Peyer's patch (tissue), 4 donors: ENCODE data around the gene PLXNB2. TPM values are rescaled to one million over a fixed set of nuclear protein-coding genes. Genes with fewer than 3 reads are reported as not detected.

Source experiments
- DNase-seq, 3 donors: peaks; one replicate each; pipeline ENCODE4 v3.0.0-alpha.2; 2017 to 2019
- H3K27ac ChIP-seq, 4 donors: fragments of 200-600 bp; sonication (generic); one replicate each; pipeline ENCODE4 v1.5.1; 2016 to 2019
- H3K27me3 ChIP-seq, 2 donors: fragments of 200-600 bp; sonication (generic); one replicate each; pipeline ENCODE4 v1.5.1; 2019
- H3K36me3 ChIP-seq, 3 donors: fragments of 200-600 bp; sonication (generic); one replicate each; pipeline ENCODE4 v1.5.1; 2016 to 2019
- H3K4me1 ChIP-seq, 4 donors: fragments of 200-600 bp; sonication (generic); one replicate each; pipeline ENCODE4 v1.5.1; 2016 to 2019
- H3K4me3 ChIP-seq, 4 donors: fragments of 200-600 bp; sonication (generic); 1 replicate in 3 of 4; 2 replicates in 1 of 4; pipeline ENCODE4 v1.5.1; 2016 to 2019; ENCODE audit warnings: mild to moderate bottlenecking in 1 of 4
- H3K9me3 ChIP-seq, 4 donors: fragments of 200-600 bp; sonication (generic); one replicate each; pipeline ENCODE4 v1.5.1; 2016 to 2019; ENCODE audit warnings: mild to moderate bottlenecking in 1 of 4
- CTCF ChIP-seq, 6 experiments: fragments of 450-650 bp in 4 of 6; fragments of 200-600 bp in 2 of 6; sonication (generic) in 1 of 6; IDR thresholded peaks; one replicate each; pipeline ENCODE4 v1.5.1; 2017 to 2019; ENCODE audit warnings: antibody characterized with exemption in 6 of 6, mild to moderate bottlenecking in 3 of 6, moderate library complexity in 1 of 6
- POLR2A ChIP-seq, 2 donors: fragments of 450-650 bp; IDR thresholded peaks; one replicate each; pipeline ENCODE4 v1.5.1; 2017; ENCODE audit warnings: antibody characterized with exemption in 2 of 2, mild to moderate bottlenecking in 2 of 2, moderate library complexity in 2 of 2
- total RNA-seq, 4 donors: library from RNA; depleted of rRNA; stranded (reverse); fragments of >200 nt; gene quantifications; one replicate each; pipeline ENCODE4 v1.1.0, GENCODE V29; 2016

Gene PLXNB2
- total RNA-seq, 4 donors from 2014 or later = 182 to 597 (median 307) TPM

- Histone ChIP-seq H3K4me3 (peak overlapping the region in 3 of 4 donors; percentile 12 to 95 (median 74)), H3K27ac (peak overlapping the region; percentile 86 to 97 (median 90)), H3K4me1 (peaks cover 44 to 89% (median 72%) of the 10 kb centered on the region in 4 donors), H3K9me3 (no peaks in the 10 kb centered on the region), H3K27me3 (no peaks in the 10 kb centered on the region), H3K36me3 (no peaks in the 10 kb centered on the region)
- DNase-seq = peak; percentile 62 to 78 (median 73)
- TF ChIP-seq CTCF (IDR thresholded peaks at IDR 0.05) (peak in 2 of 6 experiments; percentile 8 to 19), POLR2A (IDR thresholded peaks at IDR 0.05) (peak in 1 of 2 donors; percentile 31)
These were observed 3.5 kb downstream of the PLXNB2 start for GRCh38 chr22:50303848-50304527.

- H3K36me3 ChIP-seq = no peaks in the 10 kb centered on the region
- TF ChIP-seq POLR2A (IDR thresholded peaks at IDR 0.05) (no peak), CTCF (IDR thresholded peaks at IDR 0.05) (no peak)
- H3K27ac ChIP-seq = peak overlapping the region; percentile 86 to 97 (median 90)
- no peak for DNase-seq
- peaks cover 44 to 88% (median 72%) of the 10 kb centered on the region in 4 donors for H3K4me1 ChIP-seq
- no peaks in the 10 kb centered on the region for H3K9me3 ChIP-seq
- no peaks in the 10 kb centered on the region for H3K27me3 ChIP-seq
- H3K4me3 ChIP-seq = peak overlapping the region in 2 of 4 donors; percentile 6 to 74
These were observed 4.0 kb downstream of the PLXNB2 start for GRCh38 chr22:50303515-50303847.

GRCh38 chr22:50302564-50302963, 4.9 kb downstream of the PLXNB2 start:
- Histone ChIP-seq H3K27me3 (no peaks in the 10 kb centered on the region), H3K27ac (peak overlapping the region; percentile 86 to 97 (median 90)), H3K36me3 (no peaks in the 10 kb centered on the region), H3K4me3 (peak overlapping the region in 2 of 4 donors; percentile 3 to 31), H3K4me1 (peaks cover 39 to 81% (median 69%) of the 10 kb centered on the region in 4 donors), H3K9me3 (no peaks in the 10 kb centered on the region)
- DNase-seq = no peak
- no peak for TF ChIP-seq CTCF (IDR thresholded peaks at IDR 0.05)
- TF ChIP-seq POLR2A (IDR thresholded peaks at IDR 0.05) = no peak

DNA sequence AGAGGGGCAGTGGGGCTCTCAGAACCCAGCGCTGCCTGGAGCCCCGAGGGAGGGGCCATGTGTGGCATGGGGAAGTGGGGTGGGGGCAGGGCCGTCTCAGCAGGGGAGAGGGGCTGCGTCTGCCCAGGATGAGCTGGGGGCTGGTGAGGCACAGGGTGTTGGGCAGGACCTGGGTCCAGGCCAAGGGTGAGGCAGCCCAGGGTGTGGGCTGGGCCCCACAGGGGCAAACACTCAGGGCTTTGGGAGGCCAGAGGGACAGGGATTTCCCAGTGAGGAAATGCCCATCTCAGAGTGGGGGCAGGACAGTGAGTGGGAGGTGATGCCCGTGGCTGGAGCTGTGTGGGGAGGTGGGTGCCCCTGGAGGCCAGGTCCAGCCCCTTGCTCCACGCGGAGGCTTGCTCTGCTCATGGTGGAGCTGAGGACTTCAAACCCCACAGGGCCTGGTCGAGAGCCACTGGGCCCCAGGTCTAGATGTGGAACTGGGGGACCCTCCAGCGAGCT, 5.4 kb downstream of the PLXNB2 start:
- peak in 1 of 3 donors; percentile 73 for DNase-seq
- Histone ChIP-seq H3K36me3 (no peaks in the 10 kb centered on the region), H3K27ac (peak overlapping the region; percentile 86 to 97 (median 90)), H3K9me3 (no peaks in the 10 kb centered on the region), H3K4me1 (peaks cover 39 to 86% (median 67%) of the 10 kb centered on the region in 4 donors), H3K27me3 (no peaks in the 10 kb centered on the region), H3K4me3 (peak overlapping the region in 3 of 4 donors; percentile 3 to 57 (median 31))
- TF ChIP-seq POLR2A (IDR thresholded peaks at IDR 0.05) = no peak
- TF ChIP-seq CTCF (IDR thresholded peaks at IDR 0.05) = no peak

- DNase-seq = peak; percentile 74 to 89 (median 88)
These were observed 5.9 kb downstream of the PLXNB2 start for GRCh38 chr22:50301581-50301991.

More at GRCh38 chr22:50301581-50301991, 5.9 kb downstream of the PLXNB2 start:
- no peaks in the 10 kb centered on the region for H3K27me3 ChIP-seq
- H3K9me3 ChIP-seq = no peaks in the 10 kb centered on the region
- peak overlapping the region; percentile 86 to 97 (median 90) for H3K27ac ChIP-seq
- peaks cover 39 to 91% (median 65%) of the 10 kb centered on the region in 4 donors for H3K4me1 ChIP-seq
- no peaks in the 10 kb centered on the region for H3K36me3 ChIP-seq
- TF ChIP-seq POLR2A (IDR thresholded peaks at IDR 0.05) (no peak), CTCF (IDR thresholded peaks at IDR 0.05) (no peak)
- H3K4me3 ChIP-seq = peak overlapping the region in 2 of 4 donors; percentile 31 to 57
